Activated CD4-positive, alpha-beta memory T cell treated with anti-CD3 and anti-CD28 coated beads, Interleukin-2, amount 10 ng/mL, durations not matched to agents 7 days and 5 days (primary cell): ENCODE data around the gene NUP93. TPM values are rescaled to one million over a fixed set of nuclear protein-coding genes. Genes with fewer than 3 reads are reported as not detected.

Source experiments
- CTCF ChIA-PET: fragments of 350-600 bp; sonication (Branson Sonifier 250); formaldehyde crosslinking; loops from one replicate; lab custom pipeline; 2021; ENCODE audit warnings: antibody characterized with exemption, inconsistent platforms; lab: Charles Lee
- POLR2A ChIA-PET: fragments of 350-600 bp; sonication (Branson Sonifier 250); formaldehyde crosslinking; loops from one replicate; lab custom pipeline; 2021; ENCODE audit warnings: antibody characterized with exemption; lab: Charles Lee
- DNase-seq: peaks from one replicate; pipeline ENCODE4 v3.0.0-alpha.2; 2020
- H3K27ac Mint-ChIP-seq: one replicate; pipeline ENCODE4 v1.8.0; 2021; ENCODE audit warnings: mild to moderate bottlenecking, mixed read lengths
- H3K27me3 Mint-ChIP-seq: one replicate; pipeline ENCODE4 v1.8.0; 2021; ENCODE audit warnings: mixed read lengths
- H3K36me3 Mint-ChIP-seq: one replicate; pipeline ENCODE4 v1.8.0; 2021; ENCODE audit warnings: low read depth, mixed read lengths
- H3K4me1 Mint-ChIP-seq: one replicate; pipeline ENCODE4 v1.8.0; 2021; ENCODE audit warnings: mixed read lengths
- H3K4me3 Mint-ChIP-seq: one replicate; pipeline ENCODE4 v1.8.0; 2021; ENCODE audit warnings: mild to moderate bottlenecking, mixed read lengths
- H3K9me3 Mint-ChIP-seq: one replicate; pipeline ENCODE4 v1.8.0; 2021; ENCODE audit warnings: mixed read lengths
- total RNA-seq, 2 experiments: library from RNA; stranded (reverse); gene quantifications; one replicate each; pipeline ENCODE4 v1.2.3, GENCODE V29; 2021

NUP93 gene
- total RNA-seq, 2 experiments from 2014 or later = 66.4 to 70.1 TPM

GRCh38 chr16:56817056-56817455 is 87.1 kb downstream of the NUP93 start:
- Mint-ChIP-seq H3K4me1 (peaks cover 6% of the 10 kb centered on the region), H3K9me3 (no peaks in the 10 kb centered on the region), H3K27ac (no peak overlapping the region), H3K36me3 (peaks cover 4% of the 10 kb centered on the region), H3K27me3 (no peaks in the 10 kb centered on the region), H3K4me3 (no peak overlapping the region)
- CTCF ChIA-PET = interaction anchor here (1.0 to 1.3 kb wide), 2 partner anchors 50 to 135 kb away, joined by 3 to 4 read pairs; no protein-coding TSS in a partner anchor
- DNase-seq = no peak
- POLR2A ChIA-PET = interaction anchor here (0.9 kb wide), 1 partner anchor 13 kb away, joined by 3 read pairs; no protein-coding TSS in a partner anchor

- no peak for DNase-seq
- Mint-ChIP-seq H3K9me3 (no peaks in the 10 kb centered on the region), H3K27me3 (no peaks in the 10 kb centered on the region), H3K4me1 (peaks cover under 1% of the 10 kb centered on the region), H3K4me3 (no peak overlapping the region), H3K27ac (no peak overlapping the region), H3K36me3 (peaks cover 4% of the 10 kb centered on the region)
- POLR2A ChIA-PET = no interaction called here
- CTCF ChIA-PET = interaction anchor here (1.0 to 1.3 kb wide), 2 partner anchors 49 to 134 kb away, joined by 3 to 4 read pairs; no protein-coding TSS in a partner anchor
These were observed 88.0 kb downstream of the NUP93 start for GRCh38 chr16:56817938-56818337.

- POLR2A ChIA-PET = no interaction called here
- DNase-seq = no peak
- Mint-ChIP-seq H3K36me3 (peaks cover 8% of the 10 kb centered on the region), H3K4me1 (no peaks in the 10 kb centered on the region), H3K27ac (no peak overlapping the region), H3K27me3 (no peaks in the 10 kb centered on the region), H3K4me3 (no peak overlapping the region), H3K9me3 (no peaks in the 10 kb centered on the region)
- CTCF ChIA-PET = no interaction called here
These were observed 93.3 kb downstream of the NUP93 start for GRCh38 chr16:56823081-56823733.

GRCh38 chr16:56824331-56824730 is 94.4 kb downstream of the NUP93 start:
- no peak overlapping the region for H3K4me3 Mint-ChIP-seq
- H3K9me3 Mint-ChIP-seq = no peaks in the 10 kb centered on the region
- no peak for DNase-seq
- POLR2A ChIA-PET = interaction anchor here (0.8 kb wide), 1 partner anchor 110 kb away, joined by 4 read pairs; no protein-coding TSS in a partner anchor
- H3K27me3 Mint-ChIP-seq = no peaks in the 10 kb centered on the region
- H3K4me1 Mint-ChIP-seq = no peaks in the 10 kb centered on the region
- CTCF ChIA-PET = interaction anchor here (0.8 to 1.7 kb wide), 3 partner anchors 28 to 140 kb away, joined by 3 to 6 read pairs (median 3); no protein-coding TSS in a partner anchor
- H3K27ac Mint-ChIP-seq = no peak overlapping the region
- peaks cover 13% of the 10 kb centered on the region for H3K36me3 Mint-ChIP-seq

GRCh38 chr16:56824804-56825203 is 94.9 kb downstream of the NUP93 start:
- DNase-seq = no peak
- H3K4me3 Mint-ChIP-seq = no peak overlapping the region
- H3K36me3 Mint-ChIP-seq = peaks cover 17% of the 10 kb centered on the region
- POLR2A ChIA-PET = interaction anchor here (0.8 kb wide), 1 partner anchor 109 kb away, joined by 4 read pairs; no protein-coding TSS in a partner anchor
- H3K27ac Mint-ChIP-seq = no peak overlapping the region
- H3K4me1 Mint-ChIP-seq = no peaks in the 10 kb centered on the region
- H3K9me3 Mint-ChIP-seq = no peaks in the 10 kb centered on the region
- CTCF ChIA-PET = interaction anchor here (0.8 to 1.7 kb wide), 3 partner anchors 27 to 140 kb away, joined by 3 to 6 read pairs (median 3); no protein-coding TSS in a partner anchor
- no peaks in the 10 kb centered on the region for H3K27me3 Mint-ChIP-seq

GRCh38 chr16:56825826-56826225 is 95.9 kb downstream of the NUP93 start:
- ChIA-PET POLR2A (no interaction called here), CTCF (interaction anchor here (1.7 kb wide), 1 partner anchor 139 kb away, joined by 6 read pairs; no protein-coding TSS in a partner anchor)
- Mint-ChIP-seq H3K4me1 (no peaks in the 10 kb centered on the region), H3K9me3 (no peaks in the 10 kb centered on the region), H3K27me3 (no peaks in the 10 kb centered on the region), H3K4me3 (no peak overlapping the region), H3K27ac (no peak overlapping the region), H3K36me3 (peaks cover 20% of the 10 kb centered on the region)
- DNase-seq = no peak

- H3K4me3 Mint-ChIP-seq = no peak overlapping the region
- H3K36me3 Mint-ChIP-seq = peaks cover 31% of the 10 kb centered on the region
- ChIA-PET POLR2A (interaction anchor here (0.9 kb wide), 2 partner anchors 50 to 111 kb away, joined by 3 read pairs; no protein-coding TSS in a partner anchor), CTCF (no interaction called here)
- H3K9me3 Mint-ChIP-seq = no peaks in the 10 kb centered on the region
- no peak for DNase-seq
- H3K27ac Mint-ChIP-seq = no peak overlapping the region
- peaks cover 7% of the 10 kb centered on the region for H3K4me1 Mint-ChIP-seq
- no peaks in the 10 kb centered on the region for H3K27me3 Mint-ChIP-seq
These were observed 98.7 kb downstream of the NUP93 start for GRCh38 chr16:56828647-56829046.

GRCh38 chr16:56830669-56831068 is 100.7 kb downstream of the NUP93 start:
- ChIA-PET CTCF (interaction anchor here (0.7 kb wide), 1 partner anchor 12 kb away, joined by 3 read pairs; no protein-coding TSS in a partner anchor), POLR2A (interaction anchor here (1.5 kb wide), 1 partner anchor 48 kb away, joined by 4 read pairs; no protein-coding TSS in a partner anchor)
- Mint-ChIP-seq H3K27me3 (no peaks in the 10 kb centered on the region), H3K36me3 (peaks cover 37% of the 10 kb centered on the region), H3K4me1 (peaks cover 7% of the 10 kb centered on the region), H3K4me3 (no peak overlapping the region), H3K9me3 (no peaks in the 10 kb centered on the region), H3K27ac (no peak overlapping the region)
- DNase-seq = no peak

GRCh38 chr16:56832768-56833167 is 102.8 kb downstream of the NUP93 start:
- H3K4me3 Mint-ChIP-seq = no peak overlapping the region
- ChIA-PET POLR2A (no interaction called here), CTCF (no interaction called here)
- H3K27ac Mint-ChIP-seq = no peak overlapping the region
- no peaks in the 10 kb centered on the region for H3K27me3 Mint-ChIP-seq
- peaks cover 7% of the 10 kb centered on the region for H3K4me1 Mint-ChIP-seq
- peaks cover 33% of the 10 kb centered on the region for H3K36me3 Mint-ChIP-seq
- no peaks in the 10 kb centered on the region for H3K9me3 Mint-ChIP-seq
- DNase-seq = no peak

GRCh38 chr16:56833243-56833970 is 103.5 kb downstream of the NUP93 start:
- peaks cover 7% of the 10 kb centered on the region for H3K4me1 Mint-ChIP-seq
- no peaks in the 10 kb centered on the region for H3K27me3 Mint-ChIP-seq
- H3K27ac Mint-ChIP-seq = no peak overlapping the region
- H3K9me3 Mint-ChIP-seq = no peaks in the 10 kb centered on the region
- ChIA-PET POLR2A (no interaction called here), CTCF (no interaction called here)
- no peak overlapping the region for H3K4me3 Mint-ChIP-seq
- H3K36me3 Mint-ChIP-seq = peaks cover 39% of the 10 kb centered on the region
- no peak for DNase-seq

- Mint-ChIP-seq H3K27ac (no peak overlapping the region), H3K4me1 (peaks cover 7% of the 10 kb centered on the region), H3K4me3 (no peak overlapping the region), H3K9me3 (no peaks in the 10 kb centered on the region), H3K27me3 (no peaks in the 10 kb centered on the region), H3K36me3 (peaks cover 34% of the 10 kb centered on the region)
- ChIA-PET CTCF (no interaction called here), POLR2A (no interaction called here)
- DNase-seq = no peak
These were observed 105.4 kb downstream of the NUP93 start for GRCh38 chr16:56835320-56835719.

- DNase-seq = no peak
- H3K27me3 Mint-ChIP-seq = no peaks in the 10 kb centered on the region
- H3K4me1 Mint-ChIP-seq = peaks cover 7% of the 10 kb centered on the region
- H3K4me3 Mint-ChIP-seq = no peak overlapping the region
- POLR2A ChIA-PET = interaction anchor here (0.6 to 1.2 kb wide), 2 partner anchors 10 to 32 kb away, joined by 3 to 4 read pairs; no protein-coding TSS in a partner anchor
- H3K36me3 Mint-ChIP-seq = peaks cover 32% of the 10 kb centered on the region
- H3K27ac Mint-ChIP-seq = no peak overlapping the region
- CTCF ChIA-PET = no interaction called here
- no peaks in the 10 kb centered on the region for H3K9me3 Mint-ChIP-seq
These were observed 106.7 kb downstream of the NUP93 start for GRCh38 chr16:56836410-56837230.
